Stimulated activated CD4-positive, alpha-beta T cell treated with anti-CD3 and anti-CD28 coated beads, Interleukin-1b, Interleukin-23, amount 100 ng/mL, for 24 hours (primary cell): ENCODE data around the gene RAB5IF.
"Not testable (repeated sequence)": the region's sequence is repeated elsewhere in the genome, so short reads cannot be mapped to it uniquely, and the experiment has no call there.

Experiments
- DNase-seq, 4 experiments: peaks; one replicate each; pipeline ENCODE4 v3.0.0-alpha.2; 2020; ENCODE audit warnings: low read depth in 4 of 4, low spot score in 1 of 4

Gene RAB5IF

GRCh38 chr20:36605399-36606157, at the start of gene RAB5IF:
Gene RAB5IF, plus strand, starts transcription at chr20:36605779. Its CDS starts 173 bp downstream, at chr20:36605952.
- peak; percentile 98 to 99 (median 98) for DNase-seq

- no peak for DNase-seq
Observed at GRCh38 chr20:36562724-36563123, 42.9 kb upstream of the RAB5IF start.

- no peak for DNase-seq
Observed at GRCh38 chr20:36563374-36563773, 42.2 kb upstream of the RAB5IF start.

GRCh38 chr20:36564078-36564725, 41.4 kb upstream of the RAB5IF start:
- DNase-seq = not testable (repeated sequence)

GRCh38 chr20:36564726-36565121, 40.9 kb upstream of the RAB5IF start:
- not testable (repeated sequence) for DNase-seq

GRCh38 chr20:36565520-36565919, 40.1 kb upstream of the RAB5IF start:
- no peak for DNase-seq

GRCh38 chr20:36569847-36570429, 35.6 kb upstream of the RAB5IF start:
- DNase-seq = no peak

- DNase-seq = no peak
Observed at GRCh38 chr20:36571564-36572504, 33.7 kb upstream of the RAB5IF start.

GRCh38 chr20:36572701-36573102, 32.9 kb upstream of the RAB5IF start:
- peak; percentile 36 to 64 (median 52) for DNase-seq

GRCh38 chr20:36573103-36573797, 32.3 kb upstream of the RAB5IF start, which contains the start of gene TGIF2:
Gene TGIF2, plus strand, starts transcription at chr20:36573597. Its CDS starts 5,178 bp downstream, at chr20:36578775.
- DNase-seq = peak; percentile 65 to 81 (median 79)

GRCh38 chr20:36573798-36574365, 31.7 kb upstream of the RAB5IF start:
- peak in 1 of 4 experiments; percentile 17 for DNase-seq

- DNase-seq = peak in 2 of 4 experiments; percentile 39 to 46
Observed at GRCh38 chr20:36574366-36575135, 31.0 kb upstream of the RAB5IF start.

GRCh38 chr20:36576081-36576445, 29.5 kb upstream of the RAB5IF start:
- DNase-seq = no peak

- DNase-seq = no peak
Observed at GRCh38 chr20:36578356-36579041, 27.1 kb upstream of the RAB5IF start.

GRCh38 chr20:36579996-36580545, 25.5 kb upstream of the RAB5IF start:
- no peak for DNase-seq

- no peak for DNase-seq
Observed at GRCh38 chr20:36582322-36582721, 23.3 kb upstream of the RAB5IF start.

- DNase-seq = no peak
Observed at GRCh38 chr20:36582821-36583220, 22.8 kb upstream of the RAB5IF start.

GRCh38 chr20:36584018-36584481, 21.5 kb upstream of the RAB5IF start:
- no peak for DNase-seq
